Neural cell (in vitro differentiated cells): ENCODE results near the gene ORC6. TPM values are rescaled to one million over a fixed set of nuclear protein-coding genes. Genes with fewer than 3 reads are reported as not detected.

Experiments used
- H2AFZ ChIP-seq: fragments of 200-600, 300-800 bp; sonication (generic), shearing (Covaris generic); 2 replicates; pipeline ENCODE4 v1.6.0; 2014; ENCODE audit warnings: low read depth, mild to moderate bottlenecking, antibody characterized with exemption, low read length, moderate library complexity
- H3F3A ChIP-seq: fragments of 200-600 bp; shearing (Covaris generic); 2 replicates; pipeline ENCODE4 v1.6.1; 2016; ENCODE audit warnings: mild to moderate bottlenecking, moderate library complexity, mixed read lengths, antibody characterized with exemption, low read length; ENCODE audit not compliant: insufficient read depth, poor library complexity, severe bottlenecking
- H3K27ac ChIP-seq: fragments of 200-600, 300-800 bp; sonication (generic), shearing (Covaris generic); 2 replicates; pipeline ENCODE4 v1.5.1; 2014; ENCODE audit warnings: mild to moderate bottlenecking, low read length, moderate library complexity
- H3K27me3 ChIP-seq: fragments of 300-800, 200-600 bp; sonication (generic), shearing (Covaris generic); 2 replicates; pipeline ENCODE4 v1.6.0; 2014; ENCODE audit warnings: mild to moderate bottlenecking, low read depth, low read length, moderate library complexity; ENCODE audit not compliant: insufficient read depth
- H3K36me3 ChIP-seq: fragments of 300-800, 200-600 bp; sonication (generic), shearing (Covaris generic); 2 replicates; pipeline ENCODE4 v1.5.1; 2014; ENCODE audit warnings: mild to moderate bottlenecking, antibody characterized with exemption, low read length, moderate library complexity; ENCODE audit not compliant: insufficient read depth
- H3K4me2 ChIP-seq: fragments of 300-800, 200-600 bp; sonication (generic), shearing (Covaris generic); 2 replicates; pipeline ENCODE4 v1.6.0; 2014; ENCODE audit warnings: mild to moderate bottlenecking, low read length
- H3K4me3 ChIP-seq: fragments of 300-800, 200-600 bp; sonication (generic), shearing (Covaris generic); 2 replicates; pipeline ENCODE4 v1.5.1; 2014; ENCODE audit warnings: mild to moderate bottlenecking, low read length, moderate library complexity
- H3K79me2 ChIP-seq: fragments of 200-600 bp; shearing (Covaris generic); replicated peaks from 2 replicates; pipeline ENCODE4 v1.6.0; 2014; ENCODE audit warnings: mild to moderate bottlenecking, low read length, moderate library complexity; ENCODE audit not compliant: insufficient read depth
- H3K9ac ChIP-seq: fragments of 300-800, 200-600 bp; sonication (generic), shearing (Covaris generic); 2 replicates; pipeline ENCODE4 v1.6.1; 2016; ENCODE audit warnings: mild to moderate bottlenecking, low read length, mixed read lengths
- H3K9me2 ChIP-seq: fragments of 200-600 bp; shearing (Covaris generic); 2 replicates; pipeline ENCODE4 v1.6.1; 2016; ENCODE audit warnings: mild to moderate bottlenecking, low read length, mixed read lengths; ENCODE audit not compliant: insufficient read depth
- H3K9me3 ChIP-seq: fragments of 200-600, 300-800 bp; sonication (generic), shearing (Covaris generic); 2 replicates; pipeline ENCODE4 v1.6.1; 2016; ENCODE audit warnings: mild to moderate bottlenecking, mixed run types, low read length, moderate library complexity, mixed read lengths
- H4K20me1 ChIP-seq: fragments of 200-600 bp; shearing (Covaris generic); 2 replicates; pipeline ENCODE4 v1.6.1; 2016; ENCODE audit warnings: mild to moderate bottlenecking, mixed run types; ENCODE audit not compliant: insufficient read depth
- CTCF ChIP-seq: fragments of 450-650 bp; IDR thresholded peaks from 2 replicates; pipeline ENCODE4 v1.5.1; 2014; ENCODE audit warnings: antibody characterized with exemption, mild to moderate bottlenecking, moderate library complexity; ENCODE audit not compliant: poor library complexity, severe bottlenecking
- EP300 ChIP-seq: fragments of 450-650 bp; conservative IDR thresholded peaks from 2 replicates; pipeline ENCODE4 v1.6.1; 2014; ENCODE audit warnings: antibody characterized with exemption, mild to moderate bottlenecking, moderate library complexity; ENCODE audit not compliant: poor library complexity, severe bottlenecking
- EZH2 ChIP-seq: fragments of 200-600, 300-800 bp; shearing (Covaris generic), sonication (generic); IDR thresholded peaks from 2 replicates; pipeline ENCODE4 v1.6.1; 2014; ENCODE audit warnings: antibody characterized with exemption, low read length, borderline replicate concordance, mild to moderate bottlenecking; ENCODE audit not compliant: insufficient read depth, poor library complexity, severe bottlenecking
- MXI1 ChIP-seq: fragments of 450-650 bp; conservative IDR thresholded peaks from 2 replicates; pipeline ENCODE4 v1.6.1; 2014; ENCODE audit warnings: antibody characterized with exemption, mild to moderate bottlenecking; ENCODE audit not compliant: poor library complexity, severe bottlenecking
- POLR2AphosphoS5 ChIP-seq: IDR thresholded peaks from 2 replicates; pipeline ENCODE4 v1.6.1; 2012
- RAD21 ChIP-seq: fragments of 450-650 bp; conservative IDR thresholded peaks from 2 replicates; pipeline ENCODE4 v1.6.1; 2014; ENCODE audit warnings: antibody characterized with exemption, mild to moderate bottlenecking, moderate library complexity
- REST ChIP-seq: IDR thresholded peaks from 2 replicates; pipeline ENCODE4 v1.6.1; 2012; ENCODE audit warnings: borderline replicate concordance
- SMC3 ChIP-seq: fragments of 450-650 bp; conservative IDR thresholded peaks from 2 replicates; pipeline ENCODE4 v1.6.1; 2014; ENCODE audit warnings: antibody characterized with exemption, mild to moderate bottlenecking, moderate library complexity; ENCODE audit not compliant: poor library complexity
- TAF1 ChIP-seq: IDR thresholded peaks from 2 replicates; pipeline ENCODE4 v1.6.1; 2012; ENCODE audit warnings: low read depth
- polyA plus RNA-seq: library from polyadenylated mRNA; depleted of rRNA; stranded (reverse); fragments of >200 nt; gene quantifications from 2 replicates; pipeline ENCODE4 v1.2.3, GENCODE V29; 2014

Gene ORC6
- polyA plus RNA-seq, 1 donor from 2014 or later, result 26.8 TPM

GRCh38 chr16:46737621-46738214 is 48.3 kb downstream of the ORC6 start:
- Histone ChIP-seq H3K9me3 (no peaks in the 10 kb centered on the region), H3K27ac (no peak overlapping the region), H3K9ac (no peak overlapping the region), H3K9me2 (no peaks in the 10 kb centered on the region), H3K27me3 (no peaks in the 10 kb centered on the region), H3F3A (no peaks in the 10 kb centered on the region), H3K79me2 (no peaks in the 10 kb centered on the region), H3K4me3 (no peak overlapping the region), H3K4me2 (no peak overlapping the region), H4K20me1 (no peaks in the 10 kb centered on the region), H3K36me3 (no peaks in the 10 kb centered on the region), H2AFZ (no peak overlapping the region)
- no peak for TF ChIP-seq SMC3
- no peak for TF ChIP-seq REST
- TF ChIP-seq MXI1, result no peak
- no peak for TF ChIP-seq EZH2
- no peak for TF ChIP-seq EP300
- TF ChIP-seq CTCF, result no peak
- no peak for TF ChIP-seq POLR2AphosphoS5
- no peak for TF ChIP-seq TAF1
- no peak for TF ChIP-seq RAD21

DNA sequence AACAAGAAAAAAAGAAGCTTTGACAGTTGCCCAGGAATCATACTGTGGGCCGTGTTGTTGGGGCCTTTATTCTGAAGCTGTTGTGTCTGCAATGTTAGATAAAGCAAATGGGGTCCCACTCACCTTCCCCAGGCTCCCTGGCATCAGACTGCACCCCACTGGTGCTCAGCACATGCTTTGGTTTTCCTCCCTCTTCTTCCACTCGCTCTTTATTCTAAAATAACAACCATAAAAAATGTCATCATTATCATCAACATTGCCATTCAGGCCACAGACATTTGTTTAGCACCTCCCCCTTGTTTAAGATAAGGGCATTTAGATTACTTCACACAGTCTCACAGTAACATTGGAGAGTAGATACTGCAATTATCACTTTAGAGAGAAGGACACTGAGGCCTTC is 50.5 kb downstream of the ORC6 start:
- H3F3A ChIP-seq, result no peaks in the 10 kb centered on the region
- H2AFZ ChIP-seq, result no peak overlapping the region
- H3K4me3 ChIP-seq, result no peak overlapping the region
- H3K79me2 ChIP-seq, result no peaks in the 10 kb centered on the region
- no peak overlapping the region for H3K9ac ChIP-seq
- no peak overlapping the region for H3K27ac ChIP-seq
- H3K36me3 ChIP-seq, result no peaks in the 10 kb centered on the region
- no peak overlapping the region for H3K4me2 ChIP-seq
- H3K27me3 ChIP-seq, result no peaks in the 10 kb centered on the region
- H3K9me2 ChIP-seq, result no peaks in the 10 kb centered on the region
- TF ChIP-seq REST (no peak), RAD21 (no peak), EZH2 (no peak), CTCF (no peak), POLR2AphosphoS5 (no peak), MXI1 (no peak), TAF1 (no peak), EP300 (no peak), SMC3 (no peak)
- no peaks in the 10 kb centered on the region for H3K9me3 ChIP-seq
- H4K20me1 ChIP-seq, result no peaks in the 10 kb centered on the region
